Activated naive CD4-positive, alpha-beta T cell treated with anti-CD3 and anti-CD28 coated beads, Interleukin-2, amount 50 U/mL, for 72 hours (primary cell): ENCODE measurements around the gene PCNA. TPM values are rescaled to one million over a fixed set of nuclear protein-coding genes. Genes with fewer than 3 reads are reported as not detected.
A peak's percentile ranks its signal among the peaks of the same experiment; 100 is the strongest.
"Not testable (repeated sequence)": the region's sequence is repeated elsewhere in the genome, so short reads cannot be mapped to it uniquely, and the experiment has no call there.

Experiments used
- ATAC-seq, 2 donors: fragments of 150-1000 bp; cut with Tn5 transposase; 2 replicates each; pipeline ENCODE4 v1.10.0; 2021; ENCODE audit warnings: mild to moderate bottlenecking in 2 of 2, moderate library complexity in 2 of 2
- DNase-seq, 2 donors: peaks; one replicate each; pipeline ENCODE4 v3.0.0; 2021 to 2022; ENCODE audit warnings: low spot score in 2 of 2
- H3K27ac Mint-ChIP-seq, 2 donors: one replicate each; pipeline ENCODE4 v1.8.0; 2022; ENCODE audit warnings: mild to moderate bottlenecking in 2 of 2, mixed read lengths in 2 of 2
- H3K36me3 Mint-ChIP-seq, 2 donors: one replicate each; pipeline ENCODE4 v1.8.0; 2022; ENCODE audit warnings: mixed read lengths in 2 of 2
- H3K9me3 Mint-ChIP-seq, 2 donors: one replicate each; pipeline ENCODE4 v1.8.0; 2022; ENCODE audit warnings: mixed read lengths in 2 of 2
- total RNA-seq, 2 donors: library from RNA; stranded (reverse); gene quantifications; one replicate each; pipeline ENCODE4 v1.2.3, GENCODE V29; 2022

The PCNA gene
- total RNA-seq, 2 donors from 2014 or later: 484 to 697 TPM

GRCh38 chr20:5085380-5085779 is 34.4 kb downstream of the PCNA start:
- no peaks in the 10 kb centered on the region for H3K9me3 Mint-ChIP-seq
- H3K27ac Mint-ChIP-seq: peak overlapping the region in 1 of 2 donors; percentile 47
- ATAC-seq (no peak), DNase-seq (peak in 1 of 2 donors; percentile 18)
- peaks cover 0 to 9% of the 10 kb centered on the region in 2 donors for H3K36me3 Mint-ChIP-seq

GRCh38 chr20:5080384-5080877 is 39.3 kb downstream of the PCNA start:
- peak in 1 of 2 donors; percentile 49 for DNase-seq
- no peaks in the 10 kb centered on the region for H3K9me3 Mint-ChIP-seq
- H3K27ac Mint-ChIP-seq: peak overlapping the region; percentile 82 to 91
- peaks cover 5 to 9% of the 10 kb centered on the region in 2 donors for H3K36me3 Mint-ChIP-seq
- ATAC-seq: peak in 1 of 2 donors; percentile 33

GRCh38 chr20:5078399-5078958 is 41.3 kb downstream of the PCNA start:
- H3K36me3 Mint-ChIP-seq: peaks cover 5 to 9% of the 10 kb centered on the region in 2 donors
- DNase-seq (peak; percentile 72 to 85), ATAC-seq (peak; percentile 96 to 97)
- H3K27ac Mint-ChIP-seq: peak overlapping the region; percentile 93 to 94
- H3K9me3 Mint-ChIP-seq: no peaks in the 10 kb centered on the region

GRCh38 chr20:5077761-5078387 is 41.9 kb downstream of the PCNA start:
- Mint-ChIP-seq H3K27ac (peak overlapping the region; percentile 93 to 94), H3K9me3 (no peaks in the 10 kb centered on the region), H3K36me3 (peaks cover 5 to 9% of the 10 kb centered on the region in 2 donors)
- peak; percentile 40 to 49 for ATAC-seq
- no peak for DNase-seq

- not testable (repeated sequence) for DNase-seq, ATAC-seq, H3K9me3 Mint-ChIP-seq, H3K36me3 Mint-ChIP-seq
- H3K27ac Mint-ChIP-seq: peak overlapping the region in 1 of 2 donors; percentile 94
These were observed 42.8 kb downstream of the PCNA start for GRCh38 chr20:5076913-5077312.

- Mint-ChIP-seq H3K9me3 (no peaks in the 10 kb centered on the region), H3K36me3 (peaks cover 0 to 5% of the 10 kb centered on the region in 2 donors), H3K27ac (peak overlapping the region in 1 of 2 donors; percentile 38)
- no peak for DNase-seq
- ATAC-seq: no peak
These were observed 45.5 kb downstream of the PCNA start for GRCh38 chr20:5074232-5074674.

GRCh38 chr20:5073660-5074231 is 46.0 kb downstream of the PCNA start:
- no peak for DNase-seq
- no peak for ATAC-seq
- no peaks in the 10 kb centered on the region for H3K9me3 Mint-ChIP-seq
- peaks cover 0 to 5% of the 10 kb centered on the region in 2 donors for H3K36me3 Mint-ChIP-seq
- H3K27ac Mint-ChIP-seq: peak overlapping the region in 1 of 2 donors; percentile 38

- Mint-ChIP-seq H3K27ac (peak overlapping the region in 1 of 2 donors; percentile 38), H3K9me3 (no peaks in the 10 kb centered on the region), H3K36me3 (peaks cover 0 to 5% of the 10 kb centered on the region in 2 donors)
- DNase-seq (no peak), ATAC-seq (no peak)
These were observed 46.8 kb downstream of the PCNA start for GRCh38 chr20:5072756-5073659.

GRCh38 chr20:5071942-5072341 is 47.8 kb downstream of the PCNA start:
- H3K9me3 Mint-ChIP-seq, ATAC-seq, H3K27ac Mint-ChIP-seq, DNase-seq, H3K36me3 Mint-ChIP-seq: not testable (repeated sequence)

- ATAC-seq: no peak
- no peak overlapping the region for H3K27ac Mint-ChIP-seq
- H3K36me3 Mint-ChIP-seq: no peaks in the 10 kb centered on the region
- DNase-seq: no peak
- H3K9me3 Mint-ChIP-seq: no peaks in the 10 kb centered on the region
These were observed 49.2 kb downstream of the PCNA start for GRCh38 chr20:5070570-5070969.

GRCh38 chr20:5070081-5070480 is 49.7 kb downstream of the PCNA start:
- Mint-ChIP-seq H3K27ac (peak overlapping the region in 1 of 2 donors; percentile 38), H3K36me3 (no peaks in the 10 kb centered on the region), H3K9me3 (no peaks in the 10 kb centered on the region)
- DNase-seq: no peak
- ATAC-seq: no peak

GRCh38 chr20:5069141-5069806 is 50.5 kb downstream of the PCNA start:
- Mint-ChIP-seq H3K9me3 (no peaks in the 10 kb centered on the region), H3K27ac (peak overlapping the region in 1 of 2 donors; percentile 38), H3K36me3 (no peaks in the 10 kb centered on the region)
- DNase-seq: no peak
- ATAC-seq: no peak

GRCh38 chr20:5067877-5068645 is 51.7 kb downstream of the PCNA start:
- no peaks in the 10 kb centered on the region for H3K9me3 Mint-ChIP-seq
- no peak overlapping the region for H3K27ac Mint-ChIP-seq
- no peaks in the 10 kb centered on the region for H3K36me3 Mint-ChIP-seq
- ATAC-seq (no peak), DNase-seq (no peak)

- Mint-ChIP-seq H3K27ac (peak overlapping the region; percentile 29 to 81), H3K36me3 (no peaks in the 10 kb centered on the region), H3K9me3 (no peaks in the 10 kb centered on the region)
- DNase-seq: peak in 1 of 2 donors; percentile 59
- ATAC-seq: peak; percentile 34 to 93
These were observed 53.8 kb downstream of the PCNA start for GRCh38 chr20:5065879-5066383.

- peak overlapping the region; percentile 22 to 81 for H3K27ac Mint-ChIP-seq
- no peaks in the 10 kb centered on the region for H3K36me3 Mint-ChIP-seq
- DNase-seq: no peak
- ATAC-seq: peak in 1 of 2 donors; percentile 13
- no peaks in the 10 kb centered on the region for H3K9me3 Mint-ChIP-seq
These were observed 54.4 kb downstream of the PCNA start for GRCh38 chr20:5065166-5065878.
